ENCODE measurements around the gene PCGF1.

Gene PCGF1

DNA sequence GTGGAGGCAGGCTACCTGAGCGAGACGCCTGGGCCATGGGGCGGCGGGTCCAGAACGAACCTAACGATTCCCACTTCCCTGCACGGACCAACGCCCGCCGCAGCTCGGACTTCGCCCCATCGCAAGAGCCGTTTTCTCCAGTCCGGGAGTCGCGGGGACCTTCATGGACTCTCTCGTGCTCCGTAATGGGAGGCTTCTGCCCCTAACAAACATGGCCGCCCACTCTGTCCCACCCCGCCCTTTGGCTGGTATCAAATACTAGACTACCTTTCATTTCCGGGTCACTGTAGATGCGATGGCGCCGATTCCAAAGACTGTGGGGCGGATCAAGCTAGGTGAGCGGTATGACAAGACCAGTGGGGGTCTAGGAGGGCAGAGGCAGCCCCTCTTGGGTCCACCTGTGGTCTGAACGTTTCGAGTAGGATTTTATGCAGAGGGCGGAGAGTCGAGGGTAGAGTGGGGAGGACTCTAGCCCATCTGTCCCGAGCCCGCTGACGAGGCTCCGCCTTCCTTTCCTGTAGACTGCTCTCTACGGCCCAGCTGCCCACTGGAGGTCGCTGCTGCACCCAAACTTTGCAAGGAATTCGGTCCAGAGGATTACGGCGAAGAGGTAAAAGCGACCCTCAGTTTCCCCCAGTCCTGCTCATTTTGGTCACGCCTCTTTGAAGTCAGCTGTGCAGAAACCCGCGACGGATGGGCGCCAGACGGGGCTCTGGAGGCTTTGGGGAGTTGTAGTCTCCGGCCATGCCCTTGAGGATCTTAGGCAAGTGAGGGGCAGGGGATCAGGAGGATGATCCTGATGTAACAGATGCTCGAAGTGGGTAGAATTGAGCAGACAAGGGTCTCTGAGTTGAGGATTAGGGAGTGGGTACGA is 24.5 kb downstream of the PCGF1 start, which contains the start of the genes CCDC142 and TTC31:
Gene CCDC142, minus strand, starts transcription at position 198 of the 874 bp plus-strand sequence. Its CDS starts 161 bp downstream, at position 37.
Gene TTC31, plus strand, starts transcription at position 281 of the 874 bp plus-strand sequence. Its CDS starts 15 bp downstream, at position 296.
- FAIRE-seq (peak; percentile 97), DNase-seq (ENCODE audit: insufficient read length, low spot score) (peak; percentile 88)
- TF ChIP-seq POLR2AphosphoS5 (IDR thresholded peaks at IDR 0.05; ENCODE audit: low read depth, low read length) (peak; percentile 64), SPI1 (IDR thresholded peaks at IDR 0.05; ENCODE audit: low read depth, low read length) (peak; percentile 29; the same call in 1 of the 2 replicates), POU2F2 (IDR thresholded peaks at IDR 0.05; ENCODE audit: low read depth, low read length) (peak; percentile 66; the same call in 1 of the 2 replicates), TAF1 (IDR thresholded peaks at IDR 0.05; ENCODE audit: low read depth, low read length) (peak; percentile 93), POLR2A (IDR thresholded peaks at IDR 0.05; ENCODE audit: low read depth, low read length) (peak; percentile 70), PAX5 (IDR thresholded peaks at IDR 0.05; ENCODE audit: insufficient read depth, low read length, severe bottlenecking) (no peak)

DNA sequence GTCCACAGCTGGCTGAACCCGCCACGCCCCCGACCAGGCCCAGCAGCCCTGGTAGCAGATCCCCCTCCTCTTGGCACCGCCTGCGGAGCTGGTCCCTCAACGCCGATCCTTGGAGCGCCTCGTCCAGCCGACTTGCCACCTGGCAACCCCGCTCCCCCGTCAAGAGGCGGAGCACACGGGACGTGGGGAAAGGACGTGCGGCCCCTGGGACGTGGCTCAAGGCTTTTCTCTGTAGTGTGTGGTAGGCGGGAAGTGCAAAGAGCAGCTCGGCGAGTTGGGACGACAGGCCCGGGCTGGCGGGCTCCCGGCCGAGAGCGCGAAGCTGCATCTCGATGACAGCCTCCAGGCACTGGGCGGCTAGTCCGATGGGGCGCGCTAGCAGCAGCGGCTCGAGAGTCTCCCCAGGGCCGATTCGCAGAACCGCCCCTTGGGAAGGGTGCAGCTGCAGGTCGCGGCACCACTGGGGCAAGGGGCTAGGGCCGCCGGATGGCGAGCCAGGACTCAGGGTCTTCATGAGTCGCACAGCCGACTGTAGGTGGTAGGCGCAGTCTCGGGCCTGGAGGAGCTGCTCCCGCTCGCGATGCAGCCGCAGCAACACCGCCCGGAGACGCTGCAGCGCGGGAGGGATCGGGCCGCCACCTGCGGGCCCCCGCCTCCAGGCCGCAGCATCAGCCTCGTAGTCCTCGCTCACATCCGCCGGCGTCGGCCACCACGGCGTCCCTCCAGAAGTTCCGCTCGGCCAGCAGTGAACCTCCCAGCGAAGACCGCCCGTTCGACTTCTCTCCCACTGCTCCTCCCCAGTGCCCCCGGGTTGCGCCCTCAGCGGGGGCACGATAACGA is 25.3 kb downstream of the PCGF1 start:
- no peak for TF ChIP-seq POLR2AphosphoS5 (IDR thresholded peaks at IDR 0.05; ENCODE audit: low read depth, low read length)
- TF ChIP-seq TAF1 (IDR thresholded peaks at IDR 0.05; ENCODE audit: low read depth, low read length) = no peak
- no peak for TF ChIP-seq POLR2A (IDR thresholded peaks at IDR 0.05; ENCODE audit: low read depth, low read length)
- TF ChIP-seq PAX5 (IDR thresholded peaks at IDR 0.05; ENCODE audit: insufficient read depth, low read length, severe bottlenecking) = no peak
- TF ChIP-seq POU2F2 (IDR thresholded peaks at IDR 0.05; ENCODE audit: low read depth, low read length) = no peak
- no peak for TF ChIP-seq SPI1 (IDR thresholded peaks at IDR 0.05; ENCODE audit: low read depth, low read length)
- no peak for DNase-seq (ENCODE audit: insufficient read length, low spot score)
- no peak for FAIRE-seq

DNA sequence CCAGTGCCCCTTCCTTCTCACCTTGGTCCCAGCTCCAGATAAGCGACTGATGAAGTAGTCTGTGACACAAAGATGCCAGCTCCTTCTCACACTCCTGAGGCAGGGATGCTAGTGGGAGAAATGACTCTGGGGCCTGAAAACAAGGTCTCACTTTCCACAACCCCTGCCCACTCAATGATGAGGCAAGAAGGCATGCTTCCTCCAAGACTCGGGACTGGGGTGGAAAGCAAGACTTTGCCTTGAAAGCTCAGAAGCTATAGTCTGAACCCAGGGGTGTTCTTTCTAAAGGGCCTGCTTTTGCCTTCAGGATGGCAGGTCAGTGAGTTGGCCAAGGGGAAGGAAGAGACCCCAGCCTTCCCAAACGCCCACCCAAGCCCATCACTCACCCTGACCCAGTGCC is 26.1 kb downstream of the PCGF1 start:
- TF ChIP-seq SPI1 (IDR thresholded peaks at IDR 0.05; ENCODE audit: low read depth, low read length) (no peak), POU2F2 (IDR thresholded peaks at IDR 0.05; ENCODE audit: low read depth, low read length) (no peak), POLR2A (IDR thresholded peaks at IDR 0.05; ENCODE audit: low read depth, low read length) (no peak), PAX5 (IDR thresholded peaks at IDR 0.05; ENCODE audit: insufficient read depth, low read length, severe bottlenecking) (no peak), POLR2AphosphoS5 (IDR thresholded peaks at IDR 0.05; ENCODE audit: low read depth, low read length) (no peak), TAF1 (IDR thresholded peaks at IDR 0.05; ENCODE audit: low read depth, low read length) (no peak)
- DNase-seq (ENCODE audit: insufficient read length, low spot score) (no peak), FAIRE-seq (no peak)

DNA sequence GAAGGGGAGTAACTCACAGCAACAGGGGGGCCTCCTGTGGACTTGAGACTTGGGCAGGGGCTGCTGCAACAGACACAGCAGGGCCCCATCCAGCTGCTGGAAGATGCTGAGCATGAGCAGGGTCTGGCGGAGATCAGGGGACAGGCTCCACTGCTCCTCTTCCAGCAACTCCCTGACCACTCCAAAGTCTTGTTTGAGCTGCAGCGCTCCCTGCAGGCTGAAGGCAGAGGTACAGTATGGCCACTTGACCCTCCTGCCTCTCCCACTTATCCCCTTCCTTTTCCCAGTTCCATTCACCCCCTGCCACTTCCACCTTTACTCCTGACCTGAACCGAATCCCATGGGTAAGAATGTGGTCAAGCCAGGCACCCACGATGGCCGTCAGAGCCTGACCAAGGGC is 32.6 kb downstream of the PCGF1 start:
- no peak for TF ChIP-seq SPI1 (IDR thresholded peaks at IDR 0.05; ENCODE audit: low read depth, low read length)
- TF ChIP-seq POU2F2 (IDR thresholded peaks at IDR 0.05; ENCODE audit: low read depth, low read length) = no peak
- no peak for TF ChIP-seq POLR2A (IDR thresholded peaks at IDR 0.05; ENCODE audit: low read depth, low read length)
- no peak for TF ChIP-seq POLR2AphosphoS5 (IDR thresholded peaks at IDR 0.05; ENCODE audit: low read depth, low read length)
- no peak for TF ChIP-seq TAF1 (IDR thresholded peaks at IDR 0.05; ENCODE audit: low read depth, low read length)
- no peak for TF ChIP-seq PAX5 (IDR thresholded peaks at IDR 0.05; ENCODE audit: insufficient read depth, low read length, severe bottlenecking)
- FAIRE-seq (no peak), DNase-seq (ENCODE audit: insufficient read length, low spot score) (no peak)

DNA sequence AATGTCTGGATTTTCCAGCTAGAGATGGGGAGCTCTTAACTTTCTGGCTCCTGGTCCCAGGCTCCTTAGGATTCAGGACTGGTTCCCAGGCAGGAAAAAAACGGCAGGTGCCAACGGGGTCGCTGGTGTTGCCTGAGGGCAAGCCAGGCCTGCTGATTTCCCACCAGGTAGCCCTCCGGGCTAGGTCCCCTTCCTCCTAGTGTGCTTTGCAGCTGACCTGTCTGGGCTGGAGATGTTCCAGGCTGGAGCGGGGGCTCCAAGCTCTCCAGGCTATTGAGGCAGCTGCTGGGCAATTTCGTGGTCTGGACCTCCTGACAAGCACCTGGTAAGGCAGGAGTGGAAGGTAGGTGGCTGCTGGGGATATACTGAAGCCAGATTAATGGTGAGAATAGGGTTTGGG is 33.0 kb downstream of the PCGF1 start:
- FAIRE-seq = no peak
- DNase-seq (ENCODE audit: insufficient read length, low spot score) = no peak
- TF ChIP-seq PAX5 (IDR thresholded peaks at IDR 0.05; ENCODE audit: insufficient read depth, low read length, severe bottlenecking) = no peak
- no peak for TF ChIP-seq SPI1 (IDR thresholded peaks at IDR 0.05; ENCODE audit: low read depth, low read length)
- TF ChIP-seq TAF1 (IDR thresholded peaks at IDR 0.05; ENCODE audit: low read depth, low read length) = no peak
- TF ChIP-seq POU2F2 (IDR thresholded peaks at IDR 0.05; ENCODE audit: low read depth, low read length) = no peak
- TF ChIP-seq POLR2A (IDR thresholded peaks at IDR 0.05; ENCODE audit: low read depth, low read length) = no peak
- TF ChIP-seq POLR2AphosphoS5 (IDR thresholded peaks at IDR 0.05; ENCODE audit: low read depth, low read length) = no peak

DNA sequence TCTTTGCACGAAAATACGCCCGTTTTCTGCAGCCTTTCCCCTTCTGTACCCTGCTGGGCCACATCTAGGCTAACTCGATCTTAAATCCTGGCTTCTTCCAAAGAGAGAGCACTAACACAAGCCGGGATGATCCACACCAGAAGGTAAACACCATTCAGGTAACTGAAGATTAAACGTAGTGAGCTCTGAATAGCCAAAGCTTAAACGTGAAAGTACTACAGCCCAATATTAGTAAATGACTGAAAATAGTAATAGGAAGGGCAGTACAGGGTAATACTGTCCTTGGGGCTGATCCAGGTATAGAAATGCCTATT is 34.6 kb downstream of the PCGF1 start:
- no peak for TF ChIP-seq POLR2A (IDR thresholded peaks at IDR 0.05; ENCODE audit: low read depth, low read length)
- no peak for TF ChIP-seq POLR2AphosphoS5 (IDR thresholded peaks at IDR 0.05; ENCODE audit: low read depth, low read length)
- TF ChIP-seq SPI1 (IDR thresholded peaks at IDR 0.05; ENCODE audit: low read depth, low read length) = no peak
- no peak for TF ChIP-seq POU2F2 (IDR thresholded peaks at IDR 0.05; ENCODE audit: low read depth, low read length)
- TF ChIP-seq TAF1 (IDR thresholded peaks at IDR 0.05; ENCODE audit: low read depth, low read length) = no peak
- no peak for TF ChIP-seq PAX5 (IDR thresholded peaks at IDR 0.05; ENCODE audit: insufficient read depth, low read length, severe bottlenecking)
- no peak for DNase-seq (ENCODE audit: insufficient read length, low spot score)
- no peak for FAIRE-seq

DNA sequence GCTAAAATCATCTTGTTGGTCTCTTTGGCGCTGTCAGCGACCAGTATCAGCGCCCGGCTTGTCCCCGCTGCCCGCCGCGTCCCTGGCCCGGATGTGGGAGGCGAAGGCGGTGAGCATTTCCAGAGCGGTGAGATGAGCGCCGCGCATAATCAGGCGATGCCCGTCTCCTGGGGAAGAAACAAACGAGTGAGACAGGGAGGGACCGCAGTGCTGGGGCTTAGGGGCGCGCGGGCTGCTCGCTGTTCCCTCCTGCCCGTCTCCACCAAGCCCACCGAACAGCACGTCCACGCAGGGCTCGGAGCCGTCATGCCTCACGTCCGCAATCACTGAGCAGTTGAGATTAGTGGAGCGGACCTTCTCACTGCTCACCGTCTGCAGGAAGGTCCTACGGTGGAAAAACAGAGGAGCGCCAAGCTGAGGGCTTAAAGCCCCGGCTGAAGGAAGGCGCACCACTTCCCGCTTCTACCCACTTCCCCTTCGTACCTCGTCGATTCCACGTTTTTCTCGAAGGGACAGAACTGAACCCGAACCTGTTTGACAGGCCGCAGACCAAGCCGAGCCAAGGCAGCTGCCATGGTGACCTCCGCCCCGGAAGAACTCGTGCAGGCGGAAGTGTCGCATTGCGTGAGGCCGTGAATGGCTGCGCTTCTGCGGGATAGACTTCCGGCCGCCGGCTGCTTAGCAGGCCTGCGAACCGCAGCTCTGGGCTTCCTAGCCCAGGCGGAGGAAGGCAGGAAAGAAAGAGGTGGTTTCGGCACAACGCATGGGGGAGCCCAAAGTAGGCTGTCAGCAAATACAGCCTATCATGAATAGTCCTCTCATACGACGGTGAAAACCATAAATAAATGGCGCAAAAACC is 35.2 kb downstream of the PCGF1 start, which contains the start of gene MRPL53:
Gene MRPL53, minus strand, starts transcription at position 595 of the 859 bp plus-strand sequence. Its CDS starts 20 bp downstream, at position 575.
- DNase-seq (ENCODE audit: insufficient read length, low spot score) = peak; percentile 77
- FAIRE-seq = peak; percentile 95
- TF ChIP-seq PAX5 (IDR thresholded peaks at IDR 0.05; ENCODE audit: insufficient read depth, low read length, severe bottlenecking) = peak; percentile 62
- TF ChIP-seq POLR2AphosphoS5 (IDR thresholded peaks at IDR 0.05; ENCODE audit: low read depth, low read length) = peak; percentile 97
- TF ChIP-seq POU2F2 (IDR thresholded peaks at IDR 0.05; ENCODE audit: low read depth, low read length) = peak; percentile 86
- TF ChIP-seq TAF1 (IDR thresholded peaks at IDR 0.05; ENCODE audit: low read depth, low read length) = peak; percentile 84
- TF ChIP-seq SPI1 (IDR thresholded peaks at IDR 0.05; ENCODE audit: low read depth, low read length) = peak; percentile 18; the same call in 1 of the 2 replicates
- TF ChIP-seq POLR2A (IDR thresholded peaks at IDR 0.05; ENCODE audit: low read depth, low read length) = peak; percentile 97
